Measurements from ENCODE around the gene ARMC8.

GRCh38 chr3:138281561-138281960 lies 94.5 kb downstream of the ARMC8 start:
- TF ChIP-seq POLR2AphosphoS2 (conservative IDR thresholded peaks at IDR 0.05; ENCODE audit: low read length): no peak
- no peak for TF ChIP-seq POLR2A (IDR thresholded peaks at IDR 0.05; ENCODE audit: low read length)
